Measurements from ENCODE around the gene DOCK10.

The DOCK10 gene

DNA sequence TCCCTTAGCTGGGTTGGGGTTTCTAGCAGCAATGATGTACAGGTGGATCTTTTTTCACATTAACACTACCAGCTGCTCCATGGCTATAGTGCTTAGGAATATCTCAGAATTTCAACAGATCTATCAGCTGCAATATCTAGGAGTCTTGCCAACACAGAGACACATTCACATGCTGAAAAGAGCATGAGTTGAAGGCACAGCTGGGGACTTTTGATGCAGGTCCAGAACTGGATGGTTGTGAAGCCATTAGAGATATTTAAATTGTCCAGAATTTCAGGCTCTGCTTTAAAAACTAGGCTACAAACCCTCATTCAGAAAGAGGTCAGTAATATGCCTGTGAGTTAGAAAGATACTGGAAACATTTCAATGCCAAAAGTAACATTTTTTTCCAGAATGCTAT is 203.9 kb downstream of the DOCK10 start:
- no peak overlapping the region for H3K4me3 Mint-ChIP-seq
- no peaks in the 10 kb centered on the region for H3K9me3 Mint-ChIP-seq (ENCODE audit: low read depth)
- peaks cover 49% of the 10 kb centered on the region for H3K36me3 Mint-ChIP-seq

DNA sequence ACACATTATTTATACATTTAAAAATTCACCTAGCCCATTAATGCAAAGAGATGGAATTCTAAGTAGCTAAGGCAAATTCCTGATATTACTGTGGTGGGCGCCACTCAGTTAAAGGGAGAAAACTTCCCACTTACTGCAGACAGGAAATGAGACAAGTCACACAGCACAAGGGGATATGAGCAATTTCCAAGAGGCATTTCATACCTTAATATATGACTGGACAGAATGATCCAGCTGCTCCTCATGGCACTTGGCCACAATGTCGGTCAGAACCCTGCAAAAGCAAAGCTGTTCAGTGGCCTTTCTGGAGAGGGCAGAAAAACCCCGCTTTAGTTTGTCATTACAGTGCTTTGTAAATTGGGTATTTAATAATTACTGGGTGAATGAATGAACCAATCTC is 204.7 kb downstream of the DOCK10 start:
- peak overlapping the region; percentile 66 for H3K27ac Mint-ChIP-seq
- peaks cover 2% of the 10 kb centered on the region for H3K4me1 Mint-ChIP-seq (ENCODE audit: low read depth)
- no peak overlapping the region for H3K4me3 Mint-ChIP-seq
- no peaks in the 10 kb centered on the region for H3K9me3 Mint-ChIP-seq (ENCODE audit: low read depth)
- H3K27me3 Mint-ChIP-seq, result no peaks in the 10 kb centered on the region
- H3K36me3 Mint-ChIP-seq, result peaks cover 49% of the 10 kb centered on the region

More for the DNA sequence above, 203.9 kb downstream of the DOCK10 start:
- no peak overlapping the region for H3K27ac Mint-ChIP-seq
- H3K4me1 Mint-ChIP-seq (ENCODE audit: low read depth), result peaks cover 2% of the 10 kb centered on the region
- no peaks in the 10 kb centered on the region for H3K27me3 Mint-ChIP-seq

GRCh38 chr2:224837066-224837465 is 205.2 kb downstream of the DOCK10 start:
- peaks cover 2% of the 10 kb centered on the region for H3K4me1 Mint-ChIP-seq (ENCODE audit: low read depth)
- H3K27me3 Mint-ChIP-seq, result no peaks in the 10 kb centered on the region
- peak overlapping the region; percentile 68 for H3K27ac Mint-ChIP-seq
- H3K36me3 Mint-ChIP-seq, result peaks cover 49% of the 10 kb centered on the region
- no peak overlapping the region for H3K4me3 Mint-ChIP-seq
- H3K9me3 Mint-ChIP-seq (ENCODE audit: low read depth), result no peaks in the 10 kb centered on the region

DNA sequence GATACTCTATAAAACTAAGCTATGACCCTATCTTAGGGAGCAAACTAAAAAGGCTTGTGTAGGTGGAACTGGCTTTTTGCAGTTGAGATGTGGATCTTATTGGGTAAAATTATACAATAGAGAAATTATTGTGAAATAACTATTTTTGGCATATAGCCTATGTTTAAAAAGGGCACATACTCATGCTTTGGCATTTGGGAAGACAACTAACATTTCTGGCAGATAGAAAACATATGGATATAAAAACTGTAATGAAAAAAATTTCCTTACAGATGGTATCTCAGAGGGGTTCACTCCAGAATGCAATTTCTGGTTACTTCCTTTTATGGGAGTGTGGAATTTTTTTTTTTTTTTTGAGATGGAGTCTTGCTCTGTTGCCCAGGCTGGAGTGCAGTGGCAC is 206.0 kb downstream of the DOCK10 start:
- Mint-ChIP-seq H3K4me1 (ENCODE audit: low read depth) (peaks cover 2% of the 10 kb centered on the region), H3K9me3 (ENCODE audit: low read depth) (no peaks in the 10 kb centered on the region), H3K27me3 (no peaks in the 10 kb centered on the region), H3K4me3 (no peak overlapping the region), H3K36me3 (peaks cover 44% of the 10 kb centered on the region), H3K27ac (no peak overlapping the region)

GRCh38 chr2:224835405-224835804 is 206.9 kb downstream of the DOCK10 start:
- no peak overlapping the region for H3K27ac Mint-ChIP-seq
- H3K9me3 Mint-ChIP-seq (ENCODE audit: low read depth), result no peaks in the 10 kb centered on the region
- H3K4me1 Mint-ChIP-seq (ENCODE audit: low read depth), result peaks cover 2% of the 10 kb centered on the region
- H3K27me3 Mint-ChIP-seq, result no peaks in the 10 kb centered on the region
- H3K36me3 Mint-ChIP-seq, result peaks cover 38% of the 10 kb centered on the region
- H3K4me3 Mint-ChIP-seq, result no peak overlapping the region

- no peak overlapping the region for H3K27ac Mint-ChIP-seq
- no peak overlapping the region for H3K4me3 Mint-ChIP-seq
- no peaks in the 10 kb centered on the region for H3K27me3 Mint-ChIP-seq
- H3K9me3 Mint-ChIP-seq (ENCODE audit: low read depth), result no peaks in the 10 kb centered on the region
- H3K4me1 Mint-ChIP-seq (ENCODE audit: low read depth), result no peaks in the 10 kb centered on the region
- peaks cover 31% of the 10 kb centered on the region for H3K36me3 Mint-ChIP-seq
Measured at GRCh38 chr2:224833986-224834385, 208.3 kb downstream of the DOCK10 start.

- Mint-ChIP-seq H3K4me3 (no peak overlapping the region), H3K36me3 (peaks cover 32% of the 10 kb centered on the region), H3K27ac (no peak overlapping the region), H3K4me1 (ENCODE audit: low read depth) (no peaks in the 10 kb centered on the region), H3K9me3 (ENCODE audit: low read depth) (no peaks in the 10 kb centered on the region), H3K27me3 (no peaks in the 10 kb centered on the region)
Measured at GRCh38 chr2:224832207-224832606, 210.1 kb downstream of the DOCK10 start.

DNA sequence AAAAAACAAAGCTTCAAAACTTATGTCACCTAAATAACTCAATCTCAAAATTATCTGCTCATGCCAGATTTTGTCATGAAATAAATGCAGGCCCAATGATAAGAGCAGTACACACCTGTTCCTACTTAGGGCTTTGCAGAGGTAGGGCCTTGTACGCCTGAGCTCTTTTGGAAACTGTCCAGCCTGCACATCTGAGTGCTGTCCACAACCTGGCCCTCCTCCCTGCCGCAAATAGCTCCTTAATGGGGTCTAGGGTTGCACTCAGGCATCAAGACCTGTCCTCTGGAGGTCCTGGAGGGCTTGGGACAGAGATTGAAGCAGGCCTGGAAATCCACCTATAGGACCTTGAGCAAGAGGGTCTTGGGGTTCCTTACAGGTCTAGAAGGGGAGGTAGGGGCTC is 210.7 kb downstream of the DOCK10 start:
- no peak overlapping the region for H3K27ac Mint-ChIP-seq
- H3K4me3 Mint-ChIP-seq, result no peak overlapping the region
- no peaks in the 10 kb centered on the region for H3K4me1 Mint-ChIP-seq (ENCODE audit: low read depth)
- H3K9me3 Mint-ChIP-seq (ENCODE audit: low read depth), result no peaks in the 10 kb centered on the region
- no peaks in the 10 kb centered on the region for H3K27me3 Mint-ChIP-seq
- H3K36me3 Mint-ChIP-seq, result peaks cover 29% of the 10 kb centered on the region

GRCh38 chr2:224820283-224820991 is 221.8 kb downstream of the DOCK10 start:
- Mint-ChIP-seq H3K4me3 (no peak overlapping the region), H3K36me3 (peaks cover 28% of the 10 kb centered on the region), H3K27me3 (no peaks in the 10 kb centered on the region), H3K4me1 (ENCODE audit: low read depth) (peaks cover 11% of the 10 kb centered on the region), H3K9me3 (ENCODE audit: low read depth) (no peaks in the 10 kb centered on the region), H3K27ac (peak overlapping the region; percentile 64)

DNA sequence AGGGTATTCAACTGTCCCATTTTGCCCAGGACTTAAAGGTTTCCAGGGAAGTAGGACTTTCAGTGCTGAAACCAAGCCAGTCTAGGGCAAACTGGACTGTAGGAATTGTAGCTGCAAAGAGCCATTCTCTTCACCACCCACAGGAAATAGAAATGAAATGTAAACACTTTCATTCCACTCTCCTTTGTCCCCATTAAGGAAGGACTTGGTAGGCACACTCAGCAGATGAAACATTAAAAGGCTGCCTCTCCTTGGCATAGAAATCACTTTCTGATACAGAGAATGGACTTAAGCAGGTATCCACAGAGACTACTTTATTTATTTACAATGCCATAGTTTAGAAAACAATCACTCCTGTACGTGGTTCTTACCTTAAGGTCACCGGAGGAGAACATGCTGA is 223.2 kb downstream of the DOCK10 start:
- no peaks in the 10 kb centered on the region for H3K27me3 Mint-ChIP-seq
- no peak overlapping the region for H3K4me3 Mint-ChIP-seq
- H3K4me1 Mint-ChIP-seq (ENCODE audit: low read depth), result peaks cover 11% of the 10 kb centered on the region
- H3K36me3 Mint-ChIP-seq, result peaks cover 31% of the 10 kb centered on the region
- H3K27ac Mint-ChIP-seq, result peak overlapping the region; percentile 67
- no peaks in the 10 kb centered on the region for H3K9me3 Mint-ChIP-seq (ENCODE audit: low read depth)

- H3K27ac Mint-ChIP-seq, result no peak overlapping the region
- peaks cover 37% of the 10 kb centered on the region for H3K36me3 Mint-ChIP-seq
Measured at GRCh38 chr2:224817676-224818075, 224.6 kb downstream of the DOCK10 start.

GRCh38 chr2:224816816-224817215 is 225.5 kb downstream of the DOCK10 start:
- H3K27me3 Mint-ChIP-seq, result no peaks in the 10 kb centered on the region
- no peak overlapping the region for H3K4me3 Mint-ChIP-seq
- peak overlapping the region; percentile 41 for H3K27ac Mint-ChIP-seq
- H3K4me1 Mint-ChIP-seq (ENCODE audit: low read depth), result peaks cover 10% of the 10 kb centered on the region
- H3K9me3 Mint-ChIP-seq (ENCODE audit: low read depth), result no peaks in the 10 kb centered on the region
- H3K36me3 Mint-ChIP-seq, result peaks cover 35% of the 10 kb centered on the region

More at GRCh38 chr2:224817676-224818075, 224.6 kb downstream of the DOCK10 start:
- no peaks in the 10 kb centered on the region for H3K27me3 Mint-ChIP-seq
- no peak overlapping the region for H3K4me3 Mint-ChIP-seq
- H3K9me3 Mint-ChIP-seq (ENCODE audit: low read depth), result no peaks in the 10 kb centered on the region
- H3K4me1 Mint-ChIP-seq (ENCODE audit: low read depth), result peaks cover 11% of the 10 kb centered on the region

GRCh38 chr2:224813578-224813977 is 228.7 kb downstream of the DOCK10 start:
- Mint-ChIP-seq H3K27ac (no peak overlapping the region), H3K9me3 (ENCODE audit: low read depth) (no peaks in the 10 kb centered on the region), H3K27me3 (no peaks in the 10 kb centered on the region), H3K4me3 (no peak overlapping the region), H3K36me3 (peaks cover 30% of the 10 kb centered on the region), H3K4me1 (ENCODE audit: low read depth) (peaks cover 5% of the 10 kb centered on the region)

DNA sequence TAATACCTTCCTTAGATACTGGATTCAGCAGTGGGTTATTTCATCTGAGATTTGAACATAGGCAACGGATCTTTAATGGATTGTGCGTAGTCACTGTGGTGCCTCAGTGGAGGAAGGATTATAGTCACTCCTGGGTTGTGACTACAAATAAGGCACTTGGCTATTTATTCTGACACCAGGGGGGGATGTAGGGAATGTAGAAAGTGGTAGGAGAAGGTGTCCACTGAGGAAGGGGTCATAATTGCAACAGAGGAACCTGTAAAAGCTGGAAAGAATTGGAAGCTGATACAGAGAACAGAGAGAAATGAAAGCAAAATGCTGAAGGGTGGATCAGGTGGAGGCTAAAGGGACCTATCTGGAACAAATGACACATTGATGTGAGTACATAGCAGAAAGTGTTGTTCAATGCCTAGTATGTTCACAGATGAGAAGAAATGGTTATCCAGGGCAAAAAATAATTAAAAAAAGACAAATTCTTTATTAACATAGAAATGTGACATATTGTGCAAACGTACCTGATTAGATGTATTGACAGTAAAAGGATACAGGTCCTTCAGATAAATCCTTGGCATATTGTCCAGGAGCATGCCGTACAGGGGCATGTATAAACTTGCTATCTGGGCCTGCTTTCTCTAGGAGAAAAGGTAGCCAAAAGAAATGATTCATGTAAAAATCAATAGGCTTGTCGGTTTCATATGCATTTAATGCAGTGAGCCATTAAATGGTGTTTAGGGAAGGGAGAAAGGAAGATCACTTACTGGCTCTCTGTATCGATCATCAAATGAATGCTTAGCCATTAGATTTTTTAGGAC is 234.9 kb downstream of the DOCK10 start:
- no peaks in the 10 kb centered on the region for H3K9me3 Mint-ChIP-seq (ENCODE audit: low read depth)
- peaks cover 10% of the 10 kb centered on the region for H3K36me3 Mint-ChIP-seq
- H3K27ac Mint-ChIP-seq, result peak overlapping the region; percentile 51
- H3K27me3 Mint-ChIP-seq, result no peaks in the 10 kb centered on the region
- H3K4me1 Mint-ChIP-seq (ENCODE audit: low read depth), result peaks cover 2% of the 10 kb centered on the region
- H3K4me3 Mint-ChIP-seq, result no peak overlapping the region

DNA sequence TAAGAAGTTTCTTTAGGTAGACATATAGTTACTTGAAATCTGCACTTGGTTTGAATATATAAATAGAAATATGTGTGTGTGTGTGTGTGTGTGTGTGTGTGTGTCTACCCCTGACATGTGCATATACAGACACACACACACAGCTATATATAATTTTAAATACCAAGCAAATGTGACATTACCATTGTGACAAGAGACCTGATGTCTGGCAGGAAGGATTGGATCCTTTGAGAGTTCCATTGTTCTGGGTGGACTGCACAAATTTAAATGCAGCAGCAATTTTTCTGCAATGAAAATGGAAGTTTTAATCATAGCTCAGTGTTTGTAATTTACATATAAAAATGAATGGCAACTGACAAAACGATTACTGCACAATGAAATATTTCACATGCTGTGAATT is 238.3 kb downstream of the DOCK10 start:
- Mint-ChIP-seq H3K27ac (peak overlapping the region; percentile 22), H3K9me3 (ENCODE audit: low read depth) (no peaks in the 10 kb centered on the region), H3K36me3 (peaks cover 6% of the 10 kb centered on the region), H3K4me1 (ENCODE audit: low read depth) (no peaks in the 10 kb centered on the region), H3K27me3 (no peaks in the 10 kb centered on the region), H3K4me3 (no peak overlapping the region)

Measured in activated naive CD8-positive, alpha-beta T cell (primary cell).